GM21360 (cell line): ENCODE results near the gene CCDC50.
A peak's percentile ranks its signal among the peaks of the same experiment; 100 is the strongest.

ENCODE experiments used
- ATAC-seq: cut with Tn5 transposase; IDR thresholded peaks from one replicate; pipeline ENCODE4 v1.9.1; 2021; ENCODE audit warnings: mild to moderate bottlenecking, moderate library complexity; ENCODE audit not compliant: unreplicated experiment

Gene CCDC50

GRCh38 chr3:191316876-191317603 is 12.2 kb upstream of the CCDC50 start:
- no peak for ATAC-seq

- no peak for ATAC-seq
These were observed 8.9 kb upstream of the CCDC50 start for GRCh38 chr3:191320316-191320715.

- no peak for ATAC-seq
These were observed 8.0 kb upstream of the CCDC50 start for GRCh38 chr3:191321019-191321767.

GRCh38 chr3:191324936-191325335 is 4.3 kb upstream of the CCDC50 start:
- ATAC-seq: no peak

- no peak for ATAC-seq
These were observed 1.7 kb upstream of the CCDC50 start for GRCh38 chr3:191327526-191327925.

GRCh38 chr3:191328383-191328961 is 722 bp upstream of the CCDC50 start:
- ATAC-seq: peak; percentile 4

- ATAC-seq: peak; percentile 35
These were observed 698 bp downstream of the CCDC50 start, which contains the start of gene UTS2B for GRCh38 chr3:191329654-191330529. UTS2B (minus strand) TSS chr3:191330526; CDS start chr3:191282189, 48,337 bp downstream.

GRCh38 chr3:191330530-191331048 is 1.4 kb downstream of the CCDC50 start:
- ATAC-seq: no peak

GRCh38 chr3:191331388-191331787 is 2.2 kb downstream of the CCDC50 start:
- no peak for ATAC-seq

- no peak for ATAC-seq
These were observed 4.2 kb downstream of the CCDC50 start for GRCh38 chr3:191333298-191333880.

GRCh38 chr3:191334346-191334893 is 5.2 kb downstream of the CCDC50 start:
- ATAC-seq: no peak

- no peak for ATAC-seq
These were observed 7.6 kb downstream of the CCDC50 start for GRCh38 chr3:191336833-191337232.

- no peak for ATAC-seq
These were observed 8.9 kb downstream of the CCDC50 start for GRCh38 chr3:191338177-191338488.

GRCh38 chr3:191339316-191339917 is 10.2 kb downstream of the CCDC50 start:
- no peak for ATAC-seq

- no peak for ATAC-seq
These were observed 11.2 kb downstream of the CCDC50 start for GRCh38 chr3:191340351-191340750.

GRCh38 chr3:191340966-191341365 is 11.8 kb downstream of the CCDC50 start:
- no peak for ATAC-seq

- no peak for ATAC-seq
These were observed 12.8 kb downstream of the CCDC50 start for GRCh38 chr3:191342006-191342405.

GRCh38 chr3:191342411-191342810 is 13.2 kb downstream of the CCDC50 start:
- no peak for ATAC-seq

GRCh38 chr3:191343115-191343514 is 13.9 kb downstream of the CCDC50 start:
- ATAC-seq: no peak

- ATAC-seq: no peak
These were observed 14.7 kb downstream of the CCDC50 start for GRCh38 chr3:191343913-191344312.
